ENCODE data around the gene MYH13.

Gene MYH13

GRCh38 chr17:10261098-10261497 lies 111.7 kb downstream of the MYH13 start:
- no peak for DNase-seq (ENCODE audit: low spot score)
- no peak for TF ChIP-seq CTCF (IDR thresholded peaks at IDR 0.05; ENCODE audit: extremely low read depth, missing control alignments)

GRCh38 chr17:10251212-10251948 lies 121.4 kb downstream of the MYH13 start:
- TF ChIP-seq CTCF (IDR thresholded peaks at IDR 0.05; ENCODE audit: extremely low read depth, missing control alignments): no peak
- DNase-seq (ENCODE audit: low spot score): peak; percentile 40

Measured in GM20000 (cell line).